SK-N-MC (cell line): ENCODE results near the gene DCAF8.

Source experiments
- EZH2 ChIP-seq: fragments of 200-600 bp; sonication (generic); IDR thresholded peaks from one replicate; pipeline ENCODE4 v1.6.1; 2017; ENCODE audit warnings: antibody characterized with exemption
- FOXP2 ChIP-seq: optimal IDR thresholded peaks from 2 replicates; pipeline ENCODE3; 2011; ENCODE audit warnings: mild to moderate bottlenecking, moderate library complexity; ENCODE audit not compliant: insufficient read depth; ENCODE audit errors: extremely low read length, control extremely low read depth
- POLR2AphosphoS5 ChIP-seq: IDR thresholded peaks from 2 replicates; pipeline ENCODE4 v1.6.1; 2012; ENCODE audit warnings: mild to moderate bottlenecking, low read depth, low read length, borderline replicate concordance

- no peak for TF ChIP-seq POLR2AphosphoS5
- TF ChIP-seq FOXP2 = no peak
- TF ChIP-seq EZH2 = no peak
Observed at GRCh38 chr1:160171354-160171753, 91.0 kb downstream of the DCAF8 start.
